ENCODE results near the gene STK24.

DNA sequence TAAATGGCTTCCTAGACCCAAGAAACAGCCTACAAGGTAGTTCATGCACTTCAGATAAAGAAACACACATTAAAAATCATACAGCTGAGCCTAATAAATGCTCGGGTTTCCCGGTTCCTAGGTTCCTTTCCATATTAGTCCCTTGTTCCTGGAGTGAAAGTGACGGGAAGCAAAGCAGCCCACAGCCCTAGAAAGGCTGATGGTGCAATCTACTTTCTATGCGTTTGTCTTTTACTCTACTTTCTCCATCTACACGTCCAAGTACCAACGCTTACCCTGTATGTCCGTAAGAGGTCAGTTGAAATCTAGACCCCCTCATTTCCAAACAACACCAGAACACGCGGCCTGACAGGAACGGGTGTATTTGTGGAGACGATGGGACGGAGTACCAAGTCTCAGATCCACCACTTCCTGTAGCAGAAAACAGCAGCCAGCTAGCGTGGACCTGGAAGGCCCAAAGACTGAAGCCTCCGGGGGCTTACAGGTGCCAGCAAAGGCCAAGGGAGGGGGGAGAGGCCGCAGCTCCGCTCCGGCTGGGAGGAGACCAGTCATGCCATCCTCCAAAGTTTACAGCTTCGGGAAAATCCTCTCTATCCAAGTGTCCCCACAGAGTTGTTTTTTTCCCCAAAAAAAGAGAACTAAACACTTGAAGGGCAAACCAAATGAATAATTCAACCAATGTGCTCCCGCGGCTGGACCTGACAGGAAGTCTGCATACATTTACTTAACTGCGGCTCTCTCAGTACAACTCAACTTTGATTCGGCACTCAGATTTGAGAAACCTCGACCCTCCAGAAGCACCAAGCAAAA, 34.1 kb downstream of the STK24 start:
- TF ChIP-seq, protein P1, sequence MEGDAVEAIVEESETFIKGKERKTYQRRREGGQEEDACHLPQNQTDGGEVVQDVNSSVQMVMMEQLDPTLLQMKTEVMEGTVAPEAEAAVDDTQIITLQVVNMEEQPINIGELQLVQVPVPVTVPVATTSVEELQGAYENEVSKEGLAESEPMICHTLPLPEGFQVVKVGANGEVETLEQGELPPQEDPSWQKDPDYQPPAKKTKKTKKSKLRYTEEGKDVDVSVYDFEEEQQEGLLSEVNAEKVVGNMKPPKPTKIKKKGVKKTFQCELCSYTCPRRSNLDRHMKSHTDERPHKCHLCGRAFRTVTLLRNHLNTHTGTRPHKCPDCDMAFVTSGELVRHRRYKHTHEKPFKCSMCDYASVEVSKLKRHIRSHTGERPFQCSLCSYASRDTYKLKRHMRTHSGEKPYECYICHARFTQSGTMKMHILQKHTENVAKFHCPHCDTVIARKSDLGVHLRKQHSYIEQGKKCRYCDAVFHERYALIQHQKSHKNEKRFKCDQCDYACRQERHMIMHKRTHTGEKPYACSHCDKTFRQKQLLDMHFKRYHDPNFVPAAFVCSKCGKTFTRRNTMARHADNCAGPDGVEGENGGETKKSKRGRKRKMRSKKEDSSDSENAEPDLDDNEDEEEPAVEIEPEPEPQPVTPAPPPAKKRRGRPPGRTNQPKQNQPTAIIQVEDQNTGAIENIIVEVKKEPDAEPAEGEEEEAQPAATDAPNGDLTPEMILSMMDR (IDR thresholded peaks at IDR 0.05; ENCODE audit: low read length), result no peak
- TF ChIP-seq EZH2 (optimal IDR thresholded peaks at IDR 0.05; ENCODE audit: low read depth, low read length) (no peak), EZH2phosphoT487 (IDR thresholded peaks at IDR 0.05; ENCODE audit: low read length) (no peak)

Measured in MM.1S (cell line).